ENCODE measurements around the gene BOK.

DNA sequence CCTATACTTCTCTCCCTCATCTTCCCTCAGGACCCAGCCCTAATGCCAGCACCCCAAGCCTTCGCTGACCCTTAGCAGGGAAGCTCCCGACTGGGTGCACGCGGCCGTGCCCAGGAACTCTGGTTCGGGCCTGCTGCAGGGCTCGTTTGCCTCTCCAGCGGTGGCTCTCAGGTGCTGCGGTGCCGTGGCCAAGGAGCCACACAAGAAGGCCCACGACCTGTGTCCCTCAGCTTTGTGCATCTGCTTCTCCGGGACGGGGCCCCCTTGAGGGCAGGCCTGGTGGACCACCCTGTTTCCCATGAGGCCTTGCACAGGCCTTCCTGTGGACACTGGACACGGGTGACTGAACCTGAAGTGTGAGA is 17.7 kb downstream of the BOK start:
- TF ChIP-seq, protein P1, sequence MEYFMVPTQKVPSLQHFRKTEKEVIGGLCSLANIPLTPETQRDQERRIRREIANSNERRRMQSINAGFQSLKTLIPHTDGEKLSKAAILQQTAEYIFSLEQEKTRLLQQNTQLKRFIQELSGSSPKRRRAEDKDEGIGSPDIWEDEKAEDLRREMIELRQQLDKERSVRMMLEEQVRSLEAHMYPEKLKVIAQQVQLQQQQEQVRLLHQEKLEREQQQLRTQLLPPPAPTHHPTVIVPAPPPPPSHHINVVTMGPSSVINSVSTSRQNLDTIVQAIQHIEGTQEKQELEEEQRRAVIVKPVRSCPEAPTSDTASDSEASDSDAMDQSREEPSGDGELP (IDR thresholded peaks at IDR 0.05; ENCODE audit: borderline replicate concordance, low read depth): no peak
- TF ChIP-seq BRCA1 (CRISPR knock-in tag; IDR thresholded peaks at IDR 0.05): no peak
- TF ChIP-seq MAFG (CRISPR knock-in tag; IDR thresholded peaks at IDR 0.05): no peak
- TF ChIP-seq ZFP62 (CRISPR knock-in tag; IDR thresholded peaks at IDR 0.05): no peak
- no peak for TF ChIP-seq ZNF468 (CRISPR knock-in tag; IDR thresholded peaks at IDR 0.05)
- TF ChIP-seq EP300 (IDR thresholded peaks at IDR 0.05; ENCODE audit: low read depth in 2 of 2, low read length in 2 of 2): no peak
- no peak for TF ChIP-seq EP300 (CRISPR knock-in tag; IDR thresholded peaks at IDR 0.05; ENCODE audit: borderline replicate concordance)
- TF ChIP-seq HCFC1 (IDR thresholded peaks at IDR 0.05; ENCODE audit: low read depth, low read length): no peak
- TF ChIP-seq ZNF451 (CRISPR knock-in tag; IDR thresholded peaks at IDR 0.05): no peak
- no peak for TF ChIP-seq JUND (CRISPR knock-in tag; IDR thresholded peaks at IDR 0.05)
- TF ChIP-seq MYC (CRISPR knock-in tag; IDR thresholded peaks at IDR 0.05; ENCODE audit: borderline replicate concordance): no peak
- no peak for TF ChIP-seq HNRNPH1 (optimal IDR thresholded peaks at IDR 0.05; ENCODE audit: low read depth, low read length)
- TF ChIP-seq, protein P2, sequence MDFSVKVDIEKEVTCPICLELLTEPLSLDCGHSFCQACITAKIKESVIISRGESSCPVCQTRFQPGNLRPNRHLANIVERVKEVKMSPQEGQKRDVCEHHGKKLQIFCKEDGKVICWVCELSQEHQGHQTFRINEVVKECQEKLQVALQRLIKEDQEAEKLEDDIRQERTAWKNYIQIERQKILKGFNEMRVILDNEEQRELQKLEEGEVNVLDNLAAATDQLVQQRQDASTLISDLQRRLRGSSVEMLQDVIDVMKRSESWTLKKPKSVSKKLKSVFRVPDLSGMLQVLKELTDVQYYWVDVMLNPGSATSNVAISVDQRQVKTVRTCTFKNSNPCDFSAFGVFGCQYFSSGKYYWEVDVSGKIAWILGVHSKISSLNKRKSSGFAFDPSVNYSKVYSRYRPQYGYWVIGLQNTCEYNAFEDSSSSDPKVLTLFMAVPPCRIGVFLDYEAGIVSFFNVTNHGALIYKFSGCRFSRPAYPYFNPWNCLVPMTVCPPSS (IDR thresholded peaks at IDR 0.05): no peak
- TF ChIP-seq ONECUT2 (CRISPR knock-in tag; IDR thresholded peaks at IDR 0.05): no peak
